ENCODE results near the gene PLCXD3.

The PLCXD3 gene

GRCh38 chr5:41415242-41415641 is 95.2 kb downstream of the PLCXD3 start:
- Histone ChIP-seq H3K9ac (ENCODE audit: low read length) (no peak overlapping the region), H3K27me3 (ENCODE audit: low read depth, low read length) (no peaks in the 10 kb centered on the region), H3K4me1 (ENCODE audit: low read length) (no peaks in the 10 kb centered on the region)

DNA sequence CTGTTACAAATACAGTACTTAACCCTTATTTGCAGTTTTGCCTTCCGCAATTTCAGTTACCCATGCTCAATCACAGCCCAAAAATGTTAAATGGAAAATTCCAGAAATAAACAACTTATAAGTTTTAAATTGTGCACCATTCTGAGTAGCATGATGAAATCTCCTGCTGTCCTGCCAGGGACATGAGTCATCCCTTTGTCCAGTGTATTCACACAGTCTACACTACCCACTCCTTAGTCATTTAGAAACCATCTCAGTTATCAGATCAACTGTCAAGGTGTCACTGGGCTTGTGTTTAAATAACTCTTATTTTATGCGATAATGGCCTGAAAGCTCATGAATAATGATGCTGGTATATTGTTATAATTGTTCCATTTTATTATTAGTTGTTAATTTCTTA is 95.8 kb downstream of the PLCXD3 start:
- no peak for TF ChIP-seq EZH2phosphoT487 (IDR thresholded peaks at IDR 0.05; ENCODE audit: low read depth)
- TF ChIP-seq, protein P1, sequence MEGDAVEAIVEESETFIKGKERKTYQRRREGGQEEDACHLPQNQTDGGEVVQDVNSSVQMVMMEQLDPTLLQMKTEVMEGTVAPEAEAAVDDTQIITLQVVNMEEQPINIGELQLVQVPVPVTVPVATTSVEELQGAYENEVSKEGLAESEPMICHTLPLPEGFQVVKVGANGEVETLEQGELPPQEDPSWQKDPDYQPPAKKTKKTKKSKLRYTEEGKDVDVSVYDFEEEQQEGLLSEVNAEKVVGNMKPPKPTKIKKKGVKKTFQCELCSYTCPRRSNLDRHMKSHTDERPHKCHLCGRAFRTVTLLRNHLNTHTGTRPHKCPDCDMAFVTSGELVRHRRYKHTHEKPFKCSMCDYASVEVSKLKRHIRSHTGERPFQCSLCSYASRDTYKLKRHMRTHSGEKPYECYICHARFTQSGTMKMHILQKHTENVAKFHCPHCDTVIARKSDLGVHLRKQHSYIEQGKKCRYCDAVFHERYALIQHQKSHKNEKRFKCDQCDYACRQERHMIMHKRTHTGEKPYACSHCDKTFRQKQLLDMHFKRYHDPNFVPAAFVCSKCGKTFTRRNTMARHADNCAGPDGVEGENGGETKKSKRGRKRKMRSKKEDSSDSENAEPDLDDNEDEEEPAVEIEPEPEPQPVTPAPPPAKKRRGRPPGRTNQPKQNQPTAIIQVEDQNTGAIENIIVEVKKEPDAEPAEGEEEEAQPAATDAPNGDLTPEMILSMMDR (IDR thresholded peaks at IDR 0.05; ENCODE audit: low read depth, low read length): no peak
- Histone ChIP-seq H3K4me2 (ENCODE audit: low read length) (no peak overlapping the region), H3K9me3 (ENCODE audit: insufficient read depth, low read length) (no peaks in the 10 kb centered on the region), H3K27me3 (ENCODE audit: low read depth, low read length) (no peaks in the 10 kb centered on the region), H3K4me3 (ENCODE audit: low read length) (no peak overlapping the region), H3K27ac (ENCODE audit: low read length) (no peak overlapping the region), H4K20me1 (ENCODE audit: insufficient read depth, low read length) (no peaks in the 10 kb centered on the region), H2AFZ (ENCODE audit: low read depth, low read length) (no peak overlapping the region), H3K36me3 (replicated peaks; ENCODE audit: low read depth, low read length) (no peaks in the 10 kb centered on the region), H3K9ac (ENCODE audit: low read length) (no peak overlapping the region), H3K79me2 (ENCODE audit: low read length) (no peaks in the 10 kb centered on the region), H3K4me1 (ENCODE audit: low read length) (no peaks in the 10 kb centered on the region)

More at GRCh38 chr5:41415242-41415641, 95.2 kb downstream of the PLCXD3 start:
- no peaks in the 10 kb centered on the region for H4K20me1 ChIP-seq (ENCODE audit: insufficient read depth, low read length)
- no peaks in the 10 kb centered on the region for H3K36me3 ChIP-seq (replicated peaks; ENCODE audit: low read depth, low read length)
- H3K27ac ChIP-seq (ENCODE audit: low read length): no peak overlapping the region
- no peaks in the 10 kb centered on the region for H3K79me2 ChIP-seq (ENCODE audit: low read length)
- no peak overlapping the region for H3K4me2 ChIP-seq (ENCODE audit: low read length)
- no peaks in the 10 kb centered on the region for H3K9me3 ChIP-seq (ENCODE audit: insufficient read depth, low read length)
- no peak overlapping the region for H2AFZ ChIP-seq (ENCODE audit: low read depth, low read length)
- TF ChIP-seq, protein P1 (IDR thresholded peaks at IDR 0.05; ENCODE audit: low read depth, low read length): no peak
- no peak for TF ChIP-seq EZH2phosphoT487 (IDR thresholded peaks at IDR 0.05; ENCODE audit: low read depth)
- no peak overlapping the region for H3K4me3 ChIP-seq (ENCODE audit: low read length)

DNA sequence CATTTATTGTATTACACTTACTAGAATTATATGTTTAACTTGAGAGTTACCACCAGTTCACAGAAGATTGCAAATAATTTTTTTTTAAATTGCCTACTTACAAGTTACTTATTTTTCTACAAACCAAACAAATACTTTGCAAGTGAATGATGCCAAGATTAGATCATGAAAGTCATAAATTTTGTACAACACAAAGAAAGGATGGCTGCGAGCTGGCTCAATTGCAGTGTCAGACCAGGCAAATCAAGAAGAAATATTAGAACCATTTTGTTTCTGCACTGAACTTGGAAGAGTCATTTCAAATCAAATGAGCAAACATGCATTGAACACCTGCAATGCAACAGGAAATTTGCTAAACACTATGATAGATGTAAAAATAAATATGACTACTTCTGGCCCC is 97.3 kb downstream of the PLCXD3 start:
- Histone ChIP-seq H3K9ac (ENCODE audit: low read length) (no peak overlapping the region), H3K9me3 (ENCODE audit: insufficient read depth, low read length) (no peaks in the 10 kb centered on the region), H4K20me1 (ENCODE audit: insufficient read depth, low read length) (no peaks in the 10 kb centered on the region), H3K4me3 (ENCODE audit: low read length) (no peak overlapping the region), H2AFZ (ENCODE audit: low read depth, low read length) (no peak overlapping the region), H3K36me3 (replicated peaks; ENCODE audit: low read depth, low read length) (no peaks in the 10 kb centered on the region), H3K4me2 (ENCODE audit: low read length) (no peak overlapping the region), H3K27ac (ENCODE audit: low read length) (no peak overlapping the region), H3K79me2 (ENCODE audit: low read length) (no peaks in the 10 kb centered on the region), H3K4me1 (ENCODE audit: low read length) (no peaks in the 10 kb centered on the region), H3K27me3 (ENCODE audit: low read depth, low read length) (no peaks in the 10 kb centered on the region)
- TF ChIP-seq, protein P1 (IDR thresholded peaks at IDR 0.05; ENCODE audit: low read depth, low read length): no peak
- no peak for TF ChIP-seq EZH2phosphoT487 (IDR thresholded peaks at IDR 0.05; ENCODE audit: low read depth)

GRCh38 chr5:41412496-41412895 is 97.9 kb downstream of the PLCXD3 start:
- Histone ChIP-seq H3K27ac (ENCODE audit: low read length) (no peak overlapping the region), H4K20me1 (ENCODE audit: insufficient read depth, low read length) (no peaks in the 10 kb centered on the region), H3K79me2 (ENCODE audit: low read length) (no peaks in the 10 kb centered on the region), H3K9ac (ENCODE audit: low read length) (no peak overlapping the region), H3K9me3 (ENCODE audit: insufficient read depth, low read length) (no peaks in the 10 kb centered on the region), H3K4me3 (ENCODE audit: low read length) (no peak overlapping the region), H3K27me3 (ENCODE audit: low read depth, low read length) (no peaks in the 10 kb centered on the region), H3K36me3 (replicated peaks; ENCODE audit: low read depth, low read length) (no peaks in the 10 kb centered on the region), H2AFZ (ENCODE audit: low read depth, low read length) (no peak overlapping the region), H3K4me1 (ENCODE audit: low read length) (no peaks in the 10 kb centered on the region), H3K4me2 (ENCODE audit: low read length) (no peak overlapping the region)
- TF ChIP-seq EZH2phosphoT487 (IDR thresholded peaks at IDR 0.05; ENCODE audit: low read depth): no peak
- TF ChIP-seq, protein P1 (IDR thresholded peaks at IDR 0.05; ENCODE audit: low read depth, low read length): no peak
